GM23248 (cell line): ENCODE measurements around the gene TARS3. TPM values are rescaled to one million over a fixed set of nuclear protein-coding genes. Genes with fewer than 3 reads are reported as not detected.
"Not testable (repeated sequence)": the region's sequence is repeated elsewhere in the genome, so short reads cannot be mapped to it uniquely, and the experiment has no call there.

ENCODE experiments used
- DNase-seq: peaks from one replicate; pipeline ENCODE4 v3.0.0-alpha.2; 2015
- H2AFZ ChIP-seq: fragments of 200-600 bp; sonication (generic); 2 replicates; pipeline ENCODE4 v1.6.1; 2016; ENCODE audit warnings: antibody characterized with exemption
- H3F3A ChIP-seq: fragments of 200-600 bp; sonication (generic); 2 replicates; pipeline ENCODE4 v1.6.1; 2016; ENCODE audit warnings: mild to moderate bottlenecking, antibody characterized with exemption, mixed run types; ENCODE audit not compliant: insufficient read depth
- H3K27ac ChIP-seq: fragments of 200-600 bp; sonication (generic); 2 replicates; pipeline ENCODE4 v1.5.1; 2016; ENCODE audit warnings: mild to moderate bottlenecking
- H3K27me3 ChIP-seq: fragments of 200-600 bp; sonication (generic); replicated peaks from 2 replicates; pipeline ENCODE4 v1.6.1; 2016; ENCODE audit warnings: mild to moderate bottlenecking; ENCODE audit not compliant: insufficient read depth
- H3K36me3 ChIP-seq: fragments of 200-600 bp; sonication (generic); 2 replicates; pipeline ENCODE4 v1.6.1; 2016; ENCODE audit warnings: low read depth, mild to moderate bottlenecking
- H3K4me1 ChIP-seq: fragments of 200-600 bp; sonication (generic); 2 replicates; pipeline ENCODE4 v1.6.1; 2016; ENCODE audit warnings: mild to moderate bottlenecking; ENCODE audit not compliant: insufficient read depth
- H3K4me2 ChIP-seq: fragments of 200-600 bp; sonication (generic); one replicate; pipeline ENCODE4 v1.6.1; 2016; ENCODE audit warnings: mild to moderate bottlenecking; ENCODE audit not compliant: unreplicated experiment
- H3K4me3 ChIP-seq: fragments of 200-600 bp; sonication (generic); 2 replicates; pipeline ENCODE4 v1.5.1; 2016; ENCODE audit warnings: mild to moderate bottlenecking
- H3K79me2 ChIP-seq: fragments of 200-600 bp; sonication (generic); 2 replicates; pipeline ENCODE4 v1.6.1; 2016; ENCODE audit warnings: mild to moderate bottlenecking; ENCODE audit not compliant: insufficient read depth
- H3K9ac ChIP-seq: fragments of 200-600 bp; sonication (generic); 2 replicates; pipeline ENCODE4 v1.6.1; 2016; ENCODE audit warnings: mild to moderate bottlenecking
- H3K9me2 ChIP-seq: fragments of 200-600 bp; sonication (generic); 2 replicates; pipeline ENCODE4 v1.6.1; 2016; ENCODE audit warnings: mixed run types, mild to moderate bottlenecking, moderate library complexity; ENCODE audit not compliant: insufficient read depth
- H3K9me3 ChIP-seq: fragments of 200-600 bp; sonication (generic); one replicate; pipeline ENCODE4 v1.6.1; 2017; ENCODE audit warnings: low read depth
- H4K20me1 ChIP-seq: fragments of 200-600 bp; sonication (generic); 2 replicates; pipeline ENCODE4 v1.6.0; 2016; ENCODE audit not compliant: insufficient read depth
- EZH2 ChIP-seq: fragments of 200-600 bp; sonication (generic); IDR thresholded peaks from 2 replicates; pipeline ENCODE4 v1.6.1; 2018; ENCODE audit warnings: antibody characterized with exemption, mild to moderate bottlenecking; ENCODE audit not compliant: insufficient read depth, poor library complexity, severe bottlenecking
- EZH2phosphoT487 ChIP-seq: fragments of 200-600 bp; sonication (generic); IDR thresholded peaks from 2 replicates; pipeline ENCODE4 v1.6.1; 2018; ENCODE audit warnings: antibody characterized with exemption, moderate library complexity, mild to moderate bottlenecking, low read depth; ENCODE audit not compliant: insufficient read depth
- WGBS, 2 experiments: methylation state at CpG; one replicate each; pipeline ENCODE4 v1.1.6; 2015 to 2017; ENCODE audit warnings: low lambda C conversion rate in 2 of 2, low coverage in 1 of 2; ENCODE audit errors: missing lambda C conversion rate in 2 of 2; 5-methylcytosine and 5-hydroxymethylcytosine counted together
- in situ Hi-C: fragments of 300-500 bp; cut with MboI; formaldehyde crosslinking; loops from 2 replicates; pipeline ENCODE4 v1.15.0; 2020
- polyA plus RNA-seq: library from polyadenylated mRNA; unstranded; fragments of >200 nt; fragmentation: Nextera tagmentation; extraction: Ambion mirVana; gene quantifications from 2 replicates; pipeline ENCODE4 v1.2.1, GENCODE V29; 2016
- total RNA-seq: library from RNA; depleted of rRNA; stranded (reverse); fragments of >200 nt; shearing (Covaris generic); gene quantifications from 2 replicates; pipeline ENCODE4 v1.2.3, GENCODE V29; 2014

TARS3 gene
- total and polyA plus RNA-seq, 2 experiments from 2014 or later, result 7.9 to 8.1 TPM

DNA sequence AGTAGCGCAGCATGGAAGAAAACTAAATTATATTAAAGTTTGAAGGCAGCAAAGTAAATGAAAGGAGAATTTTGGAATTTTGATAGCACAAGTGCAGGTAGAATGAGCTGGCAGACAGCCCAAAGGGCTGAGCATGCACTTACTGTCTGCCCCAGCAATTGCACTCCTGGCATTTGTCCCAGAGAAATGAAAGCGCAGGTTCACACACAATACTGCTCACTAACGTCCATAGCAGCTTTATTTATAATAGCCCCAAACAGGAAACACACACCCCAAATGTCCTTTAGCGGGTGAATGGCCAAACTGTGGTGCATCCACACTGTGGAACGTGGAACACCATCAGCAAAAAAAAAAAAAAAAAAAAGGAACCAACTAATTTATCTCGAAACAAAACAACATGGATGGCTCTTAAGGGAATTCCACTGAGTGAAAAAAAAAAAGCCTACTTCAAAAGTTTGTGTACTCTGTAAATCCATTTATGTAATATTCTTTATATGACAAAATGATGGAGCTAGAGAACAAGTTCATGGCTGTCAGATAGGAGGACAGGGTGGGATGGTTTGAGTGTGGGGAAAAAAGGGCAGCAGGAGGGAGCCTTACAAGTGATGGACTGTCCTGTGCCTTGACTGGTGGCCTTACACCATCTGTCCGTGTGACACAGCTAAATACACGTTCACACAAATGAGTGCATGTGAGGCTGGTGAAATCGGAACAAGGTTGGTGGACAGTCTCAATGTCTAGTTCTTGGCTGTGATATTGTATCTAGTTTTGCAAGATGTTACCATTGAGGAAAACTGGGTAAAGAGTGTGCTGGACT lies 66.1 kb downstream of the TARS3 start:
- no peaks in the 10 kb centered on the region for H3K79me2 ChIP-seq
- no peaks in the 10 kb centered on the region for H3K9me3 ChIP-seq
- no peak for DNase-seq
- 89 to 90% methylated on average over 9 of the region's 9 CpGs for WGBS, 2 experiments
- no peaks in the 10 kb centered on the region for H3K9me2 ChIP-seq
- TF ChIP-seq EZH2phosphoT487, result no peak
- TF ChIP-seq EZH2, result no peak
- H2AFZ ChIP-seq, result no peak overlapping the region
- no peak overlapping the region for H3K4me3 ChIP-seq
- H3K27me3 ChIP-seq, result no peaks in the 10 kb centered on the region
- H3K9ac ChIP-seq, result no peak overlapping the region
- H4K20me1 ChIP-seq, result no peaks in the 10 kb centered on the region
- no peak overlapping the region for H3K27ac ChIP-seq
- H3F3A ChIP-seq, result peaks cover 13% of the 10 kb centered on the region
- peaks cover 10% of the 10 kb centered on the region for H3K4me1 ChIP-seq
- no peak overlapping the region for H3K4me2 ChIP-seq
- H3K36me3 ChIP-seq, result no peaks in the 10 kb centered on the region
- in situ Hi-C loops, result no loop called here

- H3K9ac ChIP-seq, result no peak overlapping the region
- H2AFZ ChIP-seq, result no peak overlapping the region
- H3K36me3 ChIP-seq, result no peaks in the 10 kb centered on the region
- no peak for TF ChIP-seq EZH2phosphoT487
- TF ChIP-seq EZH2, result no peak
- WGBS, 2 experiments, result 90 to 92% methylated on average over 10 of the region's 10 CpGs
- H4K20me1 ChIP-seq, result no peaks in the 10 kb centered on the region
- no peak overlapping the region for H3K27ac ChIP-seq
- H3K4me1 ChIP-seq, result peaks cover 10% of the 10 kb centered on the region
- H3K4me3 ChIP-seq, result no peak overlapping the region
- H3K9me2 ChIP-seq, result no peaks in the 10 kb centered on the region
- in situ Hi-C loops, result no loop called here
- no peak overlapping the region for H3K4me2 ChIP-seq
- H3K79me2 ChIP-seq, result no peaks in the 10 kb centered on the region
- H3K27me3 ChIP-seq, result no peaks in the 10 kb centered on the region
- H3K9me3 ChIP-seq, result no peaks in the 10 kb centered on the region
- DNase-seq, result no peak
- H3F3A ChIP-seq, result peaks cover 13% of the 10 kb centered on the region
Measured at GRCh38 chr15:101657171-101657570, 67.1 kb downstream of the TARS3 start.

- H3K9me2 ChIP-seq, H3K9me3 ChIP-seq, H3K27me3 ChIP-seq, DNase-seq, H3K36me3 ChIP-seq, H3K27ac ChIP-seq, H3K4me3 ChIP-seq, H3K4me2 ChIP-seq, in situ Hi-C loops, H3K9ac ChIP-seq, H2AFZ ChIP-seq, H4K20me1 ChIP-seq: not testable (repeated sequence)
- Histone ChIP-seq H3K4me1 (peaks cover 25% of the 10 kb centered on the region), H3F3A (peaks cover 29% of the 10 kb centered on the region), H3K79me2 (peaks cover 20% of the 10 kb centered on the region)
- 94 to 97% methylated on average over 6 to 10 of the region's 10 CpGs for WGBS, 2 experiments
Measured at GRCh38 chr15:101654624-101655337, 69.5 kb downstream of the TARS3 start.

- H3K9me2 ChIP-seq, result no peaks in the 10 kb centered on the region
- no peak for DNase-seq
- H3K27ac ChIP-seq, result peak overlapping the region; percentile 92
- no peaks in the 10 kb centered on the region for H3K27me3 ChIP-seq
- peak overlapping the region; percentile 97 for H3K9ac ChIP-seq
- TF ChIP-seq EZH2 (no peak), EZH2phosphoT487 (no peak)
- H2AFZ ChIP-seq, result no peak overlapping the region
- H3K36me3 ChIP-seq, result peaks cover 4% of the 10 kb centered on the region; the same call in 1 of the 2 replicates
- peaks cover 31% of the 10 kb centered on the region for H3K4me1 ChIP-seq
- peak overlapping the region; percentile 96; the same call in 1 of the 2 replicates for H3K4me3 ChIP-seq
- H3K4me2 ChIP-seq, result peak overlapping the region; percentile 87
- 81 to 84% methylated on average over 8 of the region's 8 CpGs for WGBS, 2 experiments
- in situ Hi-C loops, result no loop called here
- H3K9me3 ChIP-seq, result no peaks in the 10 kb centered on the region
- no peaks in the 10 kb centered on the region for H4K20me1 ChIP-seq
- peaks cover 29% of the 10 kb centered on the region for H3F3A ChIP-seq
- H3K79me2 ChIP-seq, result peaks cover 26% of the 10 kb centered on the region
Measured at GRCh38 chr15:101654171-101654570, 70.1 kb downstream of the TARS3 start.
